ENCODE measurements around the gene ANLN. TPM values are rescaled to one million over a fixed set of nuclear protein-coding genes. Genes with fewer than 3 reads are reported as not detected.

ANLN gene
- total RNA-seq, 2 donors from 2014 or later = 2.2 to 2.4 TPM

DNA sequence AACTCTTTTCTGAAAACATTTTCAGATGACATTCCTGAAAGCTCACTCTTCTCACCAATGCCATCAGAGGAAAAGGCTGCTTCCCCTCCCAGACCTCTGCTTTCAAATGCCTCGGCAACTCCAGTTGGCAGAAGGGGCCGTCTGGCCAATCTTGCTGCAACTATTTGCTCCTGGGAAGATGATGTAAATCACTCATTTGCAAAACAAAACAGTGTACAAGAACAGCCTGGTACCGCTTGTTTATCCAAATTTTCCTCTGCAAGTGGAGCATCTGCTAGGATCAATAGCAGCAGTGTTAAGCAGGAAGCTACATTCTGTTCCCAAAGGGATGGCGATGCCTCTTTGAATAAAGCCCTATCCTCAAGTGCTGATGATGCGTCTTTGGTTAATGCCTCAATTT, 16.5 kb downstream of the ANLN start:
- DNase-seq (ENCODE audit: low spot score) = no peak
- H3K9me3 ChIP-seq = no peaks in the 10 kb centered on the region
- no peak for ATAC-seq (ENCODE audit: insufficient number of reproducible peaks, low FRiP score, low read depth)
- H3K27ac ChIP-seq = no peak overlapping the region
- no peaks in the 10 kb centered on the region for H3K27me3 ChIP-seq (replicated peaks; ENCODE audit: insufficient read depth)
- H3K4me1 ChIP-seq (ENCODE audit: control insufficient read depth in 1 of 2, low read depth in 2 of 2) = no peaks in the 10 kb centered on the region
- TF ChIP-seq, protein P1, sequence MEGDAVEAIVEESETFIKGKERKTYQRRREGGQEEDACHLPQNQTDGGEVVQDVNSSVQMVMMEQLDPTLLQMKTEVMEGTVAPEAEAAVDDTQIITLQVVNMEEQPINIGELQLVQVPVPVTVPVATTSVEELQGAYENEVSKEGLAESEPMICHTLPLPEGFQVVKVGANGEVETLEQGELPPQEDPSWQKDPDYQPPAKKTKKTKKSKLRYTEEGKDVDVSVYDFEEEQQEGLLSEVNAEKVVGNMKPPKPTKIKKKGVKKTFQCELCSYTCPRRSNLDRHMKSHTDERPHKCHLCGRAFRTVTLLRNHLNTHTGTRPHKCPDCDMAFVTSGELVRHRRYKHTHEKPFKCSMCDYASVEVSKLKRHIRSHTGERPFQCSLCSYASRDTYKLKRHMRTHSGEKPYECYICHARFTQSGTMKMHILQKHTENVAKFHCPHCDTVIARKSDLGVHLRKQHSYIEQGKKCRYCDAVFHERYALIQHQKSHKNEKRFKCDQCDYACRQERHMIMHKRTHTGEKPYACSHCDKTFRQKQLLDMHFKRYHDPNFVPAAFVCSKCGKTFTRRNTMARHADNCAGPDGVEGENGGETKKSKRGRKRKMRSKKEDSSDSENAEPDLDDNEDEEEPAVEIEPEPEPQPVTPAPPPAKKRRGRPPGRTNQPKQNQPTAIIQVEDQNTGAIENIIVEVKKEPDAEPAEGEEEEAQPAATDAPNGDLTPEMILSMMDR (IDR thresholded peaks at IDR 0.05) = no peak
- H3K36me3 ChIP-seq = no peaks in the 10 kb centered on the region
- no peak overlapping the region for H3K4me3 ChIP-seq

DNA sequence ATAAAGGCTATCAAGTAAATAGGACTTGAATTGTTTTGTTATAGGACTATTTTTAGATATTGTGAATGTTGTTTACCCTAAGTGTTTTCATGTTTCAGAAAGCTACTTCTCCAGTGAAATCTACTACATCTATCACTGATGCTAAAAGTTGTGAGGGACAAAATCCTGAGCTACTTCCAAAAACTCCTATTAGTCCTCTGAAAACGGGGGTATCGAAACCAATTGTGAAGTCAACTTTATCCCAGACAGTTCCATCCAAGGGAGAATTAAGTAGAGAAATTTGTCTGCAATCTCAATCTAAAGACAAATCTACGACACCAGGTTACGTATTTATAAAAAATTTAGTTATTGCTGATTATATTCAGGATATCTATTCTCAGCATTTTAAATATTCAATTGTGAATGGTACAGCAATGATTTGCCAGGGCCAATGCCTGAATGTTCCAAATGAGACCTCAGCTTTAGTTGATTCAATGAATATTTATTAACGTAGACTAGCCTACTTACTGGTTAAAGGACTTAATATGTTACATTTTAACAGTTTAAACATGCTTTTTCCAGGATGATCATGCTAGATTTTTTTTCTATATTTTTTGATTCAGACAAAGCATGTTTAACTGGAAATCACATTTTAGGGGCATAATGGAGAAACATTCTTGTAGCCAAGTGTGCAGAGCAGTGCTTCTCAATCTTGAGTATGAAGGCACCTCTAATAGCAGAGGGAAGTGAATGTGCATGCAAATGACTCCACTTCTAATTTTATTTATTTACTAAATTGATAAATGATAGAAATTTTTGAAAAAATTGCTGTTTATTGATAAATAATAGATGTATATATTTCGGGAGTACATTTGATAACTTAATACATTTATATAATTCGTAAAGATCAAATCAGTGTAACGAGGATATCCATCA, 18.2 kb downstream of the ANLN start:
- TF ChIP-seq, protein P1 (IDR thresholded peaks at IDR 0.05) = no peak
- ATAC-seq (ENCODE audit: insufficient number of reproducible peaks, low FRiP score, low read depth) (no peak), DNase-seq (ENCODE audit: low spot score) (no peak)
- no peaks in the 10 kb centered on the region for H3K27me3 ChIP-seq (replicated peaks; ENCODE audit: insufficient read depth)
- H3K4me3 ChIP-seq = no peak overlapping the region
- H3K9me3 ChIP-seq = no peaks in the 10 kb centered on the region
- H3K4me1 ChIP-seq (ENCODE audit: control insufficient read depth in 1 of 2, low read depth in 2 of 2) = no peaks in the 10 kb centered on the region
- no peaks in the 10 kb centered on the region for H3K36me3 ChIP-seq
- H3K27ac ChIP-seq = no peak overlapping the region

DNA sequence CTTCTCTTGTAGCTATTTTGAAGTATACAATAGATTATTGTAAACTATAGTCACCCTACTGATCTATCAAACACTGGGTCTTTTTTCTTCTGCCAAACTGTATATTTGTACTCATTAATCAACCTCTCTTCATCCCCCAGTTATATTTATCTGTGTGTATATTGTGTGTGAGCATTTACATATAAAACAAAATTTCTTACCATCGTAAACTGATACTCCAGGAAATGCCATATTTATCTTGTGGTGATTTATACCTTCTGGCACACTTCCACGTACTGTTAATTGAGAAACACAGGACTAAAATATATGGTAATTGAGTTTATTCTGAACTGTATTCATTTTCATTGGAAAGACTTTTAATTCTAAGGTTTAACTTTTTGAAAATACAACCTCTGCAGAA, 18.9 kb downstream of the ANLN start:
- no peak for ATAC-seq (ENCODE audit: insufficient number of reproducible peaks, low FRiP score, low read depth)
- H3K4me3 ChIP-seq = no peak overlapping the region
- no peaks in the 10 kb centered on the region for H3K36me3 ChIP-seq
- no peaks in the 10 kb centered on the region for H3K9me3 ChIP-seq
- TF ChIP-seq, protein P1 (IDR thresholded peaks at IDR 0.05) = no peak
- H3K4me1 ChIP-seq (ENCODE audit: control insufficient read depth in 1 of 2, low read depth in 2 of 2) = no peaks in the 10 kb centered on the region
- no peaks in the 10 kb centered on the region for H3K27me3 ChIP-seq (replicated peaks; ENCODE audit: insufficient read depth)
- H3K27ac ChIP-seq = no peak overlapping the region
- no peak for DNase-seq (ENCODE audit: low spot score)

DNA sequence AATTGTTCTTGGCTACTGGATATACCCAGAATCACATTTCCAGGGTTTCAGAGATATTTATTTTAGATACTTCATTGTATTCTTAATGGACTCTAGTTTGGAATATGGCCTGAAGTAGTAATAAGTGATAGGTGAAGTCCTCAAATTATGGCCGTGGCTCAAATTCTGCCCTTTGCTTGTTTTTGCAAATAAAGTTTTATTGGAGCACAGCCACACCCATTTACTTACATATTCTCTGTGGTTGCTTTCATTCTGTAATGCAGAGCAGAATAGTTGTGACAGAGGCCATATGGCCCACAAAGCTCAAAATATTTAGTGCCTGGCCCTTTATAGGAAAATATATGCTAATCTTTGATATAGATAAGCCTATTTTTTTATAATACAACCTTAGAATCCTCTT, 19.5 kb downstream of the ANLN start:
- Histone ChIP-seq H3K27me3 (replicated peaks; ENCODE audit: insufficient read depth) (no peaks in the 10 kb centered on the region), H3K27ac (no peak overlapping the region), H3K36me3 (no peaks in the 10 kb centered on the region), H3K4me3 (no peak overlapping the region), H3K9me3 (no peaks in the 10 kb centered on the region), H3K4me1 (ENCODE audit: control insufficient read depth in 1 of 2, low read depth in 2 of 2) (no peaks in the 10 kb centered on the region)
- DNase-seq (ENCODE audit: low spot score) = no peak
- TF ChIP-seq, protein P1 (IDR thresholded peaks at IDR 0.05) = no peak
- no peak for ATAC-seq (ENCODE audit: insufficient number of reproducible peaks, low FRiP score, low read depth)

DNA sequence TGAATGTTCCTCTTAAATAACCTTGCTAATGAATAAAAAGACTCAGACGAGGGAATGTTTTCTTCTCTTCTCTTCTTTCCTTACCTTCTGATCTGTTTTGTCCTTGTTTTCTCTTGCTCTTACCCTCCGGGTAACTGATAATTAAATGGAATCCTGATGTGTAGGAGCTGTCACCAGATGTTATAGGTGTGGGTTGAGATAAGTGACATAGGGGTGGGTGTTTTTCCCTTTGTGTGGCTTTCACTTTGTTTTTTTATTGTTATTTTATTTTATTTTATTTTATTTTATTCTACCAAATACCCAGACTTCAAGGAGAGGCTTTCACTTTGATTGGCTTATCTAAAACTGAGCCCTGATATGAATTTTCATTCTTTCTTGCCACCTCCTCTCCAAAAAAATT, 25.5 kb downstream of the ANLN start:
- no peak for DNase-seq (ENCODE audit: low spot score)
- Histone ChIP-seq H3K9me3 (no peaks in the 10 kb centered on the region), H3K36me3 (no peaks in the 10 kb centered on the region), H3K4me1 (ENCODE audit: control insufficient read depth in 1 of 2, low read depth in 2 of 2) (no peaks in the 10 kb centered on the region), H3K27me3 (replicated peaks; ENCODE audit: insufficient read depth) (no peaks in the 10 kb centered on the region), H3K27ac (no peak overlapping the region), H3K4me3 (no peak overlapping the region)
- TF ChIP-seq, protein P1 (IDR thresholded peaks at IDR 0.05) = no peak
- no peak for ATAC-seq (ENCODE audit: insufficient number of reproducible peaks, low FRiP score, low read depth)

Measured in thoracic aorta (tissue), 2 donors.